ENCODE results near the gene TMEM40. TPM values are rescaled to one million over a fixed set of nuclear protein-coding genes. Genes with fewer than 3 reads are reported as not detected.

The TMEM40 gene
- total and polyA plus RNA-seq, 2 experiments from 2014 or later, result 0.14 to 0.48 TPM

DNA sequence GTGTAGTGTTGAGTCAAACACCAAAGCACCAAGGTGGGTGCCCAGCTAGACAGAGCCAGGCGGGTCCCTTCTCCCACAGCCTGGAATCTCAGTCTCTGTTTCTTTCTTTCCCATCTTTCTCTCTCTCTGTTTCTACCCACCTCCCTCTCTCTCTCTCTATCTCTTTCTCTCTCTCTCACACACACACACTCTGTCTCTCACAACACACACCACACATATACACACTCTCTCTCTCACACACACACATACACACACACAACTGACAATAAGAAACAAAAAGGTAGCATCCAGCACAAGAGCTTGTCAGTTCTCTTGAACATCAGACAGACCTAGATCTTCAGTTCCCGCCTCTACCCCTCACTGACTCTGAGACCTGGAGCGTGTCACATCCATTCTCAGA lies 2.4 kb downstream of the TMEM40 start (continued):
- no peak for TF ChIP-seq CTCF (conservative IDR thresholded peaks at IDR 0.05; ENCODE audit: low read depth in 2 of 2)
- no peak for TF ChIP-seq POLR2AphosphoS5 (IDR thresholded peaks at IDR 0.05; ENCODE audit: low read depth)
- TF ChIP-seq, protein P1, sequence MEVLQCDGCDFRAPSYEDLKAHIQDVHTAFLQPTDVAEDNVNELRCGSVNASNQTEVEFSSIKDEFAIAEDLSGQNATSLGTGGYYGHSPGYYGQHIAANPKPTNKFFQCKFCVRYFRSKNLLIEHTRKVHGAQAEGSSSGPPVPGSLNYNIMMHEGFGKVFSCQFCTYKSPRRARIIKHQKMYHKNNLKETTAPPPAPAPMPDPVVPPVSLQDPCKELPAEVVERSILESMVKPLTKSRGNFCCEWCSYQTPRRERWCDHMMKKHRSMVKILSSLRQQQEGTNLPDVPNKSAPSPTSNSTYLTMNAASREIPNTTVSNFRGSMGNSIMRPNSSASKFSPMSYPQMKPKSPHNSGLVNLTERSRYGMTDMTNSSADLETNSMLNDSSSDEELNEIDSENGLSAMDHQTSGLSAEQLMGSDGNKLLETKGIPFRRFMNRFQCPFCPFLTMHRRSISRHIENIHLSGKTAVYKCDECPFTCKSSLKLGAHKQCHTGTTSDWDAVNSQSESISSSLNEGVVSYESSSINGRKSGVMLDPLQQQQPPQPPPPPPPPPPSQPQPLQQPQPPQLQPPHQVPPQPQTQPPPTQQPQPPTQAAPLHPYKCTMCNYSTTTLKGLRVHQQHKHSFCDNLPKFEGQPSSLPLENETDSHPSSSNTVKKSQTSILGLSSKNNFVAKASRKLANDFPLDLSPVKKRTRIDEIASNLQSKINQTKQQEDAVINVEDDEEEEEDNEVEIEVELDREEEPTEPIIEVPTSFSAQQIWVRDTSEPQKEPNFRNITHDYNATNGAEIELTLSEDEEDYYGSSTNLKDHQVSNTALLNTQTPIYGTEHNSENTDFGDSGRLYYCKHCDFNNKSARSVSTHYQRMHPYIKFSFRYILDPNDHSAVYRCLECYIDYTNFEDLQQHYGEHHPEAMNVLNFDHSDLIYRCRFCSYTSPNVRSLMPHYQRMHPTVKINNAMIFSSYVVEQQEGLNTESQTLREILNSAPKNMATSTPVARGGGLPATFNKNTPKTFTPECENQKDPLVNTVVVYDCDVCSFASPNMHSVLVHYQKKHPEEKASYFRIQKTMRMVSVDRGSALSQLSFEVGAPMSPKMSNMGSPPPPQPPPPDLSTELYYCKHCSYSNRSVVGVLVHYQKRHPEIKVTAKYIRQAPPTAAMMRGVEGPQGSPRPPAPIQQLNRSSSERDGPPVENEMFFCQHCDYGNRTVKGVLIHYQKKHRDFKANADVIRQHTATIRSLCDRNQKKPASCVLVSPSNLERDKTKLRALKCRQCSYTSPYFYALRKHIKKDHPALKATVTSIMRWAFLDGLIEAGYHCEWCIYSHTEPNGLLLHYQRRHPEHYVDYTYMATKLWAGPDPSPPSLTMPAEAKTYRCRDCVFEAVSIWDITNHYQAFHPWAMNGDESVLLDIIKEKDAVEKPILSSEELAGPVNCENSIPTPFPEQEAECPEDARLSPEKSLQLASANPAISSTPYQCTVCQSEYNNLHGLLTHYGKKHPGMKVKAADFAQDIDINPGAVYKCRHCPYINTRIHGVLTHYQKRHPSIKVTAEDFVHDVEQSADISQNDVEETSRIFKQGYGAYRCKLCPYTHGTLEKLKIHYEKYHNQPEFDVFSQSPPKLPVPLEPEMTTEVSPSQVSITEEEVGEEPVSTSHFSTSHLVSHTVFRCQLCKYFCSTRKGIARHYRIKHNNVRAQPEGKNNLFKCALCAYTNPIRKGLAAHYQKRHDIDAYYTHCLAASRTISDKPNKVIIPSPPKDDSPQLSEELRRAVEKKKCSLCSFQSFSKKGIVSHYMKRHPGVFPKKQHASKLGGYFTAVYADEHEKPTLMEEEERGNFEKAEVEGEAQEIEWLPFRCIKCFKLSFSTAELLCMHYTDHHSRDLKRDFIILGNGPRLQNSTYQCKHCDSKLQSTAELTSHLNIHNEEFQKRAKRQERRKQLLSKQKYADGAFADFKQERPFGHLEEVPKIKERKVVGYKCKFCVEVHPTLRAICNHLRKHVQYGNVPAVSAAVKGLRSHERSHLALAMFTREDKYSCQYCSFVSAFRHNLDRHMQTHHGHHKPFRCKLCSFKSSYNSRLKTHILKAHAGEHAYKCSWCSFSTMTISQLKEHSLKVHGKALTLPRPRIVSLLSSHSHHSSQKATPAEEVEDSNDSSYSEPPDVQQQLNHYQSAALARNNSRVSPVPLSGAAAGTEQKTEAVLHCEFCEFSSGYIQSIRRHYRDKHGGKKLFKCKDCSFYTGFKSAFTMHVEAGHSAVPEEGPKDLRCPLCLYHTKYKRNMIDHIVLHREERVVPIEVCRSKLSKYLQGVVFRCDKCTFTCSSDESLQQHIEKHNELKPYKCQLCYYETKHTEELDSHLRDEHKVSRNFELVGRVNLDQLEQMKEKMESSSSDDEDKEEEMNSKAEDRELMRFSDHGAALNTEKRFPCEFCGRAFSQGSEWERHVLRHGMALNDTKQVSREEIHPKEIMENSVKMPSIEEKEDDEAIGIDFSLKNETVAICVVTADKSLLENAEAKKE (CRISPR knock-in tag; IDR thresholded peaks at IDR 0.05), result no peak

GRCh38 chr3:12756175-12756574 lies 2.9 kb downstream of the TMEM40 start:
- no peaks in the 10 kb centered on the region for H3K9me3 Mint-ChIP-seq
- Histone ChIP-seq H3K4me1 (ENCODE audit: insufficient read depth) (no peaks in the 10 kb centered on the region), H3K9me2 (ENCODE audit: insufficient read depth) (no peaks in the 10 kb centered on the region), H3K79me2 (replicated peaks; ENCODE audit: insufficient read depth) (no peaks in the 10 kb centered on the region), H3K27ac (ENCODE audit: low read depth) (no peak overlapping the region), H3F3A (replicated peaks; ENCODE audit: low read depth) (no peaks in the 10 kb centered on the region), H3K36me3 (ENCODE audit: insufficient read depth) (no peaks in the 10 kb centered on the region), H3K4me2 (no peak overlapping the region), H2AFZ (no peak overlapping the region), H4K20me1 (replicated peaks; ENCODE audit: insufficient read depth) (no peaks in the 10 kb centered on the region), H3K27me3 (ENCODE audit: insufficient read depth) (no peaks in the 10 kb centered on the region), H3K4me3 (no peak overlapping the region)
- DNase-seq (ENCODE audit: low spot score) (no peak), ATAC-seq (no peak)
- H3K4me3 Mint-ChIP-seq, result no peak overlapping the region
- H3K27ac Mint-ChIP-seq, result no peak overlapping the region
- H3K4me1 Mint-ChIP-seq, result peaks cover 18% of the 10 kb centered on the region
- H3K36me3 Mint-ChIP-seq (ENCODE audit: low read depth), result no peaks in the 10 kb centered on the region; the same call in 2 of the 3 replicates
- TF ChIP-seq POLR2AphosphoS5 (IDR thresholded peaks at IDR 0.05; ENCODE audit: low read depth) (no peak), JUNB (IDR thresholded peaks at IDR 0.05; ENCODE audit: unreplicated experiment) (no peak), EZH2 (IDR thresholded peaks at IDR 0.05; ENCODE audit: low read depth, unreplicated experiment) (no peak)
- TF ChIP-seq, protein P2, sequence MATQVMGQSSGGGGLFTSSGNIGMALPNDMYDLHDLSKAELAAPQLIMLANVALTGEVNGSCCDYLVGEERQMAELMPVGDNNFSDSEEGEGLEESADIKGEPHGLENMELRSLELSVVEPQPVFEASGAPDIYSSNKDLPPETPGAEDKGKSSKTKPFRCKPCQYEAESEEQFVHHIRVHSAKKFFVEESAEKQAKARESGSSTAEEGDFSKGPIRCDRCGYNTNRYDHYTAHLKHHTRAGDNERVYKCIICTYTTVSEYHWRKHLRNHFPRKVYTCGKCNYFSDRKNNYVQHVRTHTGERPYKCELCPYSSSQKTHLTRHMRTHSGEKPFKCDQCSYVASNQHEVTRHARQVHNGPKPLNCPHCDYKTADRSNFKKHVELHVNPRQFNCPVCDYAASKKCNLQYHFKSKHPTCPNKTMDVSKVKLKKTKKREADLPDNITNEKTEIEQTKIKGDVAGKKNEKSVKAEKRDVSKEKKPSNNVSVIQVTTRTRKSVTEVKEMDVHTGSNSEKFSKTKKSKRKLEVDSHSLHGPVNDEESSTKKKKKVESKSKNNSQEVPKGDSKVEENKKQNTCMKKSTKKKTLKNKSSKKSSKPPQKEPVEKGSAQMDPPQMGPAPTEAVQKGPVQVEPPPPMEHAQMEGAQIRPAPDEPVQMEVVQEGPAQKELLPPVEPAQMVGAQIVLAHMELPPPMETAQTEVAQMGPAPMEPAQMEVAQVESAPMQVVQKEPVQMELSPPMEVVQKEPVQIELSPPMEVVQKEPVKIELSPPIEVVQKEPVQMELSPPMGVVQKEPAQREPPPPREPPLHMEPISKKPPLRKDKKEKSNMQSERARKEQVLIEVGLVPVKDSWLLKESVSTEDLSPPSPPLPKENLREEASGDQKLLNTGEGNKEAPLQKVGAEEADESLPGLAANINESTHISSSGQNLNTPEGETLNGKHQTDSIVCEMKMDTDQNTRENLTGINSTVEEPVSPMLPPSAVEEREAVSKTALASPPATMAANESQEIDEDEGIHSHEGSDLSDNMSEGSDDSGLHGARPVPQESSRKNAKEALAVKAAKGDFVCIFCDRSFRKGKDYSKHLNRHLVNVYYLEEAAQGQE (IDR thresholded peaks at IDR 0.05; ENCODE audit: unreplicated experiment), result no peak
- peaks cover 14% of the 10 kb centered on the region for H3K27me3 Mint-ChIP-seq (ENCODE audit: insufficient read depth, low read depth, poor library complexity)

Measured in GM23338 (cell line).